Transverse colon (tissue), 4 donors: ENCODE measurements around the gene OSCAR.
A peak's percentile ranks its signal among the peaks of the same experiment; 100 is the strongest.
"Not testable (repeated sequence)": the region's sequence is repeated elsewhere in the genome, so short reads cannot be mapped to it uniquely, and the experiment has no call there.

Experiments
- CTCF ChIP-seq, 5 experiments: fragments of 200-600 bp in 3 of 5; fragments of 450-650 bp in 2 of 5; sonication (generic) in 3 of 5; IDR thresholded peaks; 1 replicate in 2 of 5; 2 replicates in 3 of 5; pipeline ENCODE4 v1.5.1; 2016 to 2017; ENCODE audit warnings: antibody characterized with exemption in 5 of 5, inconsistent platforms in 3 of 5, mild to moderate bottlenecking in 2 of 5, moderate library complexity in 1 of 5
- EP300 ChIP-seq: sonication (generic); formaldehyde crosslinking; IDR thresholded peaks from one replicate; pipeline ENCODE4 v1.6.1; 2017; ENCODE audit warnings: antibody characterized with exemption, low read depth
- POLR2AphosphoS5 ChIP-seq, 3 donors: sonication (generic); formaldehyde crosslinking; IDR thresholded peaks; one replicate each; pipeline ENCODE4 v1.6.1; 2016; ENCODE audit warnings: antibody characterized with exemption in 3 of 3

- TF ChIP-seq CTCF (IDR thresholded peaks at IDR 0.05) (peak in 1 of 5 experiments; percentile 48), POLR2AphosphoS5 (IDR thresholded peaks at IDR 0.05) (peak in 1 of 3 donors; percentile 40)
- not testable (repeated sequence) for TF ChIP-seq EP300
Measured at GRCh38 chr19:54095859-54096616, 4.6 kb downstream of the OSCAR start.
